Suprapubic skin (tissue), 3 donors: ENCODE data around the gene SLC35D2.

Experiments
- EP300 ChIP-seq: sonication (generic); formaldehyde crosslinking; IDR thresholded peaks from one replicate; pipeline ENCODE4 v1.6.1; 2017; ENCODE audit warnings: antibody characterized with exemption
- TF ChIP-seq, protein P1 (sequence below), 2 donors: fragments of 200-600 bp in 1 of 2; fragments of 450-650 bp in 1 of 2; sonication (generic) in 1 of 2; IDR thresholded peaks; one replicate each; pipeline ENCODE4 v1.5.1; 2016 to 2019; ENCODE audit warnings: antibody characterized with exemption in 2 of 2, mild to moderate bottlenecking in 1 of 2, moderate library complexity in 1 of 2

GRCh38 chr9:96294159-96294545 lies 89.4 kb downstream of the SLC35D2 start:
- TF ChIP-seq, protein P1, sequence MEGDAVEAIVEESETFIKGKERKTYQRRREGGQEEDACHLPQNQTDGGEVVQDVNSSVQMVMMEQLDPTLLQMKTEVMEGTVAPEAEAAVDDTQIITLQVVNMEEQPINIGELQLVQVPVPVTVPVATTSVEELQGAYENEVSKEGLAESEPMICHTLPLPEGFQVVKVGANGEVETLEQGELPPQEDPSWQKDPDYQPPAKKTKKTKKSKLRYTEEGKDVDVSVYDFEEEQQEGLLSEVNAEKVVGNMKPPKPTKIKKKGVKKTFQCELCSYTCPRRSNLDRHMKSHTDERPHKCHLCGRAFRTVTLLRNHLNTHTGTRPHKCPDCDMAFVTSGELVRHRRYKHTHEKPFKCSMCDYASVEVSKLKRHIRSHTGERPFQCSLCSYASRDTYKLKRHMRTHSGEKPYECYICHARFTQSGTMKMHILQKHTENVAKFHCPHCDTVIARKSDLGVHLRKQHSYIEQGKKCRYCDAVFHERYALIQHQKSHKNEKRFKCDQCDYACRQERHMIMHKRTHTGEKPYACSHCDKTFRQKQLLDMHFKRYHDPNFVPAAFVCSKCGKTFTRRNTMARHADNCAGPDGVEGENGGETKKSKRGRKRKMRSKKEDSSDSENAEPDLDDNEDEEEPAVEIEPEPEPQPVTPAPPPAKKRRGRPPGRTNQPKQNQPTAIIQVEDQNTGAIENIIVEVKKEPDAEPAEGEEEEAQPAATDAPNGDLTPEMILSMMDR (IDR thresholded peaks at IDR 0.05): no peak
- no peak for TF ChIP-seq EP300
